ENCODE results near the gene IST1. TPM values are rescaled to one million over a fixed set of nuclear protein-coding genes. Genes with fewer than 3 reads are reported as not detected.

IST1 gene
- total and polyA plus RNA-seq, 9 donors: 131 to 168 (median 140) TPM

GRCh38 chr16:71912534-71913275, 17.4 kb downstream of the IST1 start:
- WGBS (ENCODE audit: insufficient coverage): 100% methylated on average over 1 of the region's 6 CpGs
- Histone ChIP-seq H3K4me1 (ENCODE audit: control insufficient read depth, insufficient read depth, low read length) (no peaks in the 10 kb centered on the region), H3K9me3 (replicated peaks; ENCODE audit: control insufficient read depth, low read depth, low read length) (peaks cover 2% of the 10 kb centered on the region), H3K27ac (ENCODE audit: low read length) (no peak overlapping the region), H3K4me3 (ENCODE audit: low read length) (no peak overlapping the region), H3K36me3 (ENCODE audit: control insufficient read depth, insufficient read depth, low read length) (peaks cover 22% of the 10 kb centered on the region), H3K27me3 (ENCODE audit: control insufficient read depth, insufficient read depth, low read length) (no peaks in the 10 kb centered on the region)
- DNase-seq: no peak

GRCh38 chr16:71914802-71915201, 19.5 kb downstream of the IST1 start:
- H3K36me3 ChIP-seq (ENCODE audit: control insufficient read depth, insufficient read depth, low read length): peaks cover 33% of the 10 kb centered on the region
- 75% methylated on average over 2 of the region's 2 CpGs for WGBS (ENCODE audit: insufficient coverage)
- H3K4me3 ChIP-seq (ENCODE audit: low read length): no peak overlapping the region
- DNase-seq: no peak
- peaks cover 6% of the 10 kb centered on the region for H3K9me3 ChIP-seq (replicated peaks; ENCODE audit: control insufficient read depth, low read depth, low read length)
- H3K27ac ChIP-seq (ENCODE audit: low read length): no peak overlapping the region
- no peaks in the 10 kb centered on the region for H3K4me1 ChIP-seq (ENCODE audit: control insufficient read depth, insufficient read depth, low read length)
- H3K27me3 ChIP-seq (ENCODE audit: control insufficient read depth, insufficient read depth, low read length): no peaks in the 10 kb centered on the region

DNA sequence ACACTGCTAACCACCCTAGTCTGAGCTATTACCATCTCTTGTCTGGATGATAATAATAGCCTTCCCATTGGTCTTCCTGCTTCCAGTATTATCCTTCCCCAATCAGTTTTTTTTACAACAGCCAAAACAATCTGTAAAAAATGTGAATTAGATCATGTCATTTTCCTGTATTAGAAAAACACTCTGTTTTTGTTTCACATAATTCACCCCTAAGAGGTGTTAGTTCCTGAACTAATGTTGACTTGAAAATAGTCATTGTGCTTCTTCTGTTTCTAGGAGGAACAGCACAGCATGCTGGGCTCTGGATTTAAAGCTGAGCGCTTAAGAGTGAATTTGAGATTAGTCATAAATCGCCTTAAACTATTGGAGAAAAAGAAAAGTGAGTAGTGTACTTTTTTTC, 20.0 kb downstream of the IST1 start:
- H3K27me3 ChIP-seq (ENCODE audit: control insufficient read depth, insufficient read depth, low read length): no peaks in the 10 kb centered on the region
- H3K4me1 ChIP-seq (ENCODE audit: control insufficient read depth, insufficient read depth, low read length): no peaks in the 10 kb centered on the region
- H3K27ac ChIP-seq (ENCODE audit: low read length): no peak overlapping the region
- peaks cover 36% of the 10 kb centered on the region for H3K36me3 ChIP-seq (ENCODE audit: control insufficient read depth, insufficient read depth, low read length)
- peaks cover 6% of the 10 kb centered on the region for H3K9me3 ChIP-seq (replicated peaks; ENCODE audit: control insufficient read depth, low read depth, low read length)
- DNase-seq: no peak
- no CpG with 5 or more reads among the region's 2 CpGs for WGBS (ENCODE audit: insufficient coverage)
- no peak overlapping the region for H3K4me3 ChIP-seq (ENCODE audit: low read length)

GRCh38 chr16:71916397-71916920, 21.1 kb downstream of the IST1 start:
- H3K36me3 ChIP-seq (ENCODE audit: control insufficient read depth, insufficient read depth, low read length): peaks cover 45% of the 10 kb centered on the region
- WGBS (ENCODE audit: insufficient coverage): 90% methylated on average over 5 of the region's 11 CpGs
- peaks cover 6% of the 10 kb centered on the region for H3K9me3 ChIP-seq (replicated peaks; ENCODE audit: control insufficient read depth, low read depth, low read length)
- H3K4me3 ChIP-seq (ENCODE audit: low read length): no peak overlapping the region
- H3K27ac ChIP-seq (ENCODE audit: low read length): no peak overlapping the region
- DNase-seq: no peak
- no peaks in the 10 kb centered on the region for H3K4me1 ChIP-seq (ENCODE audit: control insufficient read depth, insufficient read depth, low read length)
- no peaks in the 10 kb centered on the region for H3K27me3 ChIP-seq (ENCODE audit: control insufficient read depth, insufficient read depth, low read length)

DNA sequence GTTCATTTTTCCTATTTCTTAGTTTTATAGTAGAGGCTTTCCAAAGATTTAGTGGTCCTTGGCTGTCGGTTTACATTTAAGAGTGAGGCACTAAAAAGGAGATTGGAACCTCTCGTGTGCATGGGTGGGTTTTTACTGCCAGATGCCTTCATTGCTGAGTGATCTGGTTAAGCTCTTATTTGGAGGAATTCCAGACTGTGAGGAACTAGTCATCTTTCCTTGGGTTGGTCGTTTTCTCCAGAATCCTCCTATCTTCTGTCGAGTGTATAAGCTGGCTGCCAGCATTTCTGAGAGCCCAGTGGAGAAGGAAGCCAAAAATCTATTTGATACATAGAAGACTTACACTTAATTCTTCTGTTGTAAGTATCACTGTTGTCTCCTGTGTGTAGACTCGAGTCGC, 22.6 kb downstream of the IST1 start:
- Histone ChIP-seq H3K27ac (ENCODE audit: low read length) (no peak overlapping the region), H3K4me1 (ENCODE audit: control insufficient read depth, insufficient read depth, low read length) (no peaks in the 10 kb centered on the region), H3K4me3 (ENCODE audit: low read length) (no peak overlapping the region), H3K9me3 (replicated peaks; ENCODE audit: control insufficient read depth, low read depth, low read length) (peaks cover 4% of the 10 kb centered on the region), H3K27me3 (ENCODE audit: control insufficient read depth, insufficient read depth, low read length) (no peaks in the 10 kb centered on the region), H3K36me3 (ENCODE audit: control insufficient read depth, insufficient read depth, low read length) (peaks cover 52% of the 10 kb centered on the region)
- WGBS (ENCODE audit: insufficient coverage): 40% methylated on average over 1 of the region's 6 CpGs
- no peak for DNase-seq

DNA sequence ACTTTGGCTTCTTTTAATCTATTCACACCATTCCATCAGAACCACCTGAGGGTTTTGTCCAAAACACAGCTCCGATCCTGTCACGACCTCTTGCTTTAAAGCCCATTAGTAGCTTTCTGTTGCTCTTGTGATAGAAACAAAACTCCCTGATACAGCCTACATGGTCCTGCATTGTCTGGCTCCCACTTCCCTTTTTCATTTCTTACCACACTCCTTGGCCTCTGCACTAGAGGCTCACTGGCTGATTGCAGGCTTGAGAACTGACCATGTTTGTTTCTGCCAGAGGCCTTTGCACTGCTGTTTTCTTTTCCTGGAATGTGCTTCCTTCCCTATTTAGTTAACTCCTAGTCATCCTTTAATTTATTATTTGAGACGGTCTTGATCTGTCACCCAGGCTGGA, 23.7 kb downstream of the IST1 start:
- Histone ChIP-seq H3K36me3 (ENCODE audit: control insufficient read depth, insufficient read depth, low read length) (peaks cover 63% of the 10 kb centered on the region), H3K4me1 (ENCODE audit: control insufficient read depth, insufficient read depth, low read length) (no peaks in the 10 kb centered on the region), H3K4me3 (ENCODE audit: low read length) (no peak overlapping the region), H3K27me3 (ENCODE audit: control insufficient read depth, insufficient read depth, low read length) (no peaks in the 10 kb centered on the region), H3K9me3 (replicated peaks; ENCODE audit: control insufficient read depth, low read depth, low read length) (peaks cover 4% of the 10 kb centered on the region), H3K27ac (ENCODE audit: low read length) (no peak overlapping the region)
- no peak for DNase-seq
- WGBS (ENCODE audit: insufficient coverage): 71% methylated on average over 3 of the region's 3 CpGs

DNA sequence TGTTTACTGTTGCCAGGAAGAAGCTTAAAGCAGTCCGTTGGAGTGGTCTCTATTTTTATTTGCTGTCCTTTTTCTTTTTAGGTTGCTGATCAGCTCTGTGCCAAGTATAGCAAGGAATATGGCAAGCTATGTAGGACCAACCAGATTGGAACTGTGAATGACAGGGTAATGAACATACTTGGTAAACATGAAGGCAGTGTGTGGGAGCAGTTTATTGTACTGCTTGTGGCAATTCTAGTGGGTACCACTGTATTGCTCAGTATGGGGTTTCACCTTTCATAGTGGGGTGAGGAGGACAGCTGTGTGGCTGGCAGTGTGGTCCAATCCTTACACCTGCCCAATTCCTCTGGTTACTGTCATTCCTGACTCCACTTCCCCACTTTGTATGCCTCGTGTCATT, 25.3 kb downstream of the IST1 start:
- peaks cover 75% of the 10 kb centered on the region for H3K36me3 ChIP-seq (ENCODE audit: control insufficient read depth, insufficient read depth, low read length)
- 100% methylated on average over 1 of the region's 2 CpGs for WGBS (ENCODE audit: insufficient coverage)
- H3K4me1 ChIP-seq (ENCODE audit: control insufficient read depth, insufficient read depth, low read length): no peaks in the 10 kb centered on the region

GRCh38 chr16:71923941-71924690, 28.8 kb downstream of the IST1 start:
- no peak overlapping the region for H3K27ac ChIP-seq (ENCODE audit: low read length)
- peaks cover 4% of the 10 kb centered on the region for H3K9me3 ChIP-seq (replicated peaks; ENCODE audit: control insufficient read depth, low read depth, low read length)
- WGBS (ENCODE audit: insufficient coverage): 81% methylated on average over 8 of the region's 10 CpGs
- no peaks in the 10 kb centered on the region for H3K27me3 ChIP-seq (ENCODE audit: control insufficient read depth, insufficient read depth, low read length)
- H3K4me3 ChIP-seq (ENCODE audit: low read length): no peak overlapping the region
- no peak for DNase-seq
- H3K4me1 ChIP-seq (ENCODE audit: control insufficient read depth, insufficient read depth, low read length): peaks cover 22% of the 10 kb centered on the region
- peaks cover 81% of the 10 kb centered on the region for H3K36me3 ChIP-seq (ENCODE audit: control insufficient read depth, insufficient read depth, low read length)

More for the DNA sequence above, 25.3 kb downstream of the IST1 start:
- Histone ChIP-seq H3K27me3 (ENCODE audit: control insufficient read depth, insufficient read depth, low read length) (no peaks in the 10 kb centered on the region), H3K4me3 (ENCODE audit: low read length) (no peak overlapping the region), H3K9me3 (replicated peaks; ENCODE audit: control insufficient read depth, low read depth, low read length) (peaks cover 4% of the 10 kb centered on the region), H3K27ac (ENCODE audit: low read length) (no peak overlapping the region)
- DNase-seq: no peak

GRCh38 chr16:71924710-71925109, 29.4 kb downstream of the IST1 start:
- Histone ChIP-seq H3K9me3 (replicated peaks; ENCODE audit: control insufficient read depth, low read depth, low read length) (no peaks in the 10 kb centered on the region), H3K36me3 (ENCODE audit: control insufficient read depth, insufficient read depth, low read length) (peaks cover 77% of the 10 kb centered on the region), H3K27me3 (ENCODE audit: control insufficient read depth, insufficient read depth, low read length) (no peaks in the 10 kb centered on the region), H3K27ac (ENCODE audit: low read length) (no peak overlapping the region), H3K4me3 (ENCODE audit: low read length) (no peak overlapping the region), H3K4me1 (ENCODE audit: control insufficient read depth, insufficient read depth, low read length) (peaks cover 26% of the 10 kb centered on the region)
- DNase-seq: no peak
- WGBS (ENCODE audit: insufficient coverage): no CpG with 5 or more reads among the region's 2 CpGs

DNA sequence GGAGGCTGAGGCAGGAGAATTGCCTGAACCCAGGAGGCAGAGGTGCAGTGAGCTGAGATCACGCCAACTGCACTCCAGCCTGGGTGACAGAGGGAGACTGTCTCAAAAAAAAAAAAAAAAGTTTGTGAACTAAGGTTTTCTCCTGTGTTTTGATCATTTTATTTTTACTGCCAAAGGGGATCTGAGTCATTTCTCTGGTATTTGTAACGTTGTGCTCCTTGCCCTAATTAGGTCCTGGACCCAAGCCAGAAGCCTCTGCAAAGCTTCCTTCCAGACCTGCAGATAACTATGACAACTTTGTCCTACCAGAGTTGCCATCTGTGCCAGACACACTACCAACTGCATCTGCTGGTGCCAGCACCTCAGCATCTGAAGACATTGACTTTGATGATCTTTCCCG, 32.1 kb downstream of the IST1 start:
- Histone ChIP-seq H3K4me1 (ENCODE audit: control insufficient read depth, insufficient read depth, low read length) (peaks cover 26% of the 10 kb centered on the region), H3K9me3 (replicated peaks; ENCODE audit: control insufficient read depth, low read depth, low read length) (no peaks in the 10 kb centered on the region), H3K36me3 (ENCODE audit: control insufficient read depth, insufficient read depth, low read length) (peaks cover 63% of the 10 kb centered on the region), H3K27me3 (ENCODE audit: control insufficient read depth, insufficient read depth, low read length) (no peaks in the 10 kb centered on the region), H3K27ac (ENCODE audit: low read length) (peak overlapping the region; percentile 75), H3K4me3 (ENCODE audit: low read length) (no peak overlapping the region)
- WGBS (ENCODE audit: insufficient coverage): 0% methylated on average over 1 of the region's 3 CpGs
- DNase-seq: peak; percentile 57
